Psoas muscle (tissue), 8 donors: ENCODE measurements around the gene AFF3. TPM values are rescaled to one million over a fixed set of nuclear protein-coding genes. Genes with fewer than 3 reads are reported as not detected.
"Not testable (repeated sequence)": the region's sequence is repeated elsewhere in the genome, so short reads cannot be mapped to it uniquely, and the experiment has no call there.

Experiments used
- ATAC-seq, 4 donors: fragments of 200-7000 bp; cut with Tn5 transposase; one replicate each; pipeline ENCODE4 v1.9.1; 2020; ENCODE audit warnings: moderate library complexity in 3 of 4, mild to moderate bottlenecking in 2 of 4
- DNase-seq, 2 donors: peaks; one replicate each; pipeline ENCODE4 v3.0.0-alpha.2; 2020
- H3K27ac ChIP-seq: fragments of 200-600 bp; one replicate; pipeline ENCODE4 v1.8.0; 2022
- H3K27me3 ChIP-seq, 3 donors: fragments of 200-600 bp in 1 of 3; one replicate each; pipeline versions ENCODE4 v1.6.1 to v1.8.0; 2013 to 2022; ENCODE audit warnings: low read length in 2 of 3, mild to moderate bottlenecking in 2 of 3, moderate library complexity in 1 of 3; ENCODE audit not compliant: insufficient read depth in 3 of 3
- H3K36me3 ChIP-seq, 2 donors: fragments of 200-600 bp in 1 of 2; one replicate each; pipeline versions ENCODE4 v1.6.1 to v1.8.0; 2013 to 2022; ENCODE audit warnings: low read depth in 1 of 2, mild to moderate bottlenecking in 1 of 2, moderate library complexity in 1 of 2; ENCODE audit not compliant: insufficient read depth in 1 of 2
- H3K4me1 ChIP-seq: fragments of 200-600 bp; one replicate; pipeline ENCODE4 v1.8.0; 2022
- H3K4me3 ChIP-seq: fragments of 200-600 bp; one replicate; pipeline ENCODE4 v1.8.0; 2022; ENCODE audit warnings: mild to moderate bottlenecking
- H3K9me3 ChIP-seq: fragments of 200-600 bp; one replicate; pipeline ENCODE4 v1.8.0; 2022
- WGBS, 3 donors: extraction: QIAGEN DNeasy Blood & Tissue Kit; methylation state at CpG; one replicate each; pipeline versions ENCODE4 v1.1.6 to v1.1.7; 2013; 5-methylcytosine and 5-hydroxymethylcytosine counted together
- intact Hi-C, 2 donors: fragments of 100-400 bp; cut with DNase I; formaldehyde crosslinking; loops; one replicate each; pipeline versions ENCODE4 v1.11.0 to v1.14.2; 2022
- polyA plus RNA-seq, 3 donors: library from polyadenylated mRNA; stranded (reverse); fragments of 200-250 nt; gene quantifications; one replicate each; pipeline ENCODE4 v1.2.3, GENCODE V29; 2013
- total RNA-seq, 4 donors: library from RNA; stranded (reverse); fragmentation: NEBNext Ultra II Directional in 2 of 4; extraction: Animal tissue kit (Norgen Biotek cat#: 25700) in 2 of 4; gene quantifications; one replicate each; pipeline versions ENCODE4 v1.2.1 to v1.2.4, GENCODE V29; 2021 to 2023
- TF ChIP-seq, protein P1 (sequence below): fragments of 200-600 bp; IDR thresholded peaks from one replicate; pipeline ENCODE4 v1.8.0; 2022; ENCODE audit warnings: antibody characterized with exemption
- donor health status: healthy with polysubstance abuse.
- donor health status: DM: no; HTN: no; CAD: no; lungs with moderate emphysema.
- donor health status: Bipolar disorder and iron deficiency.
- donor health status: healthy.
- donor health status: DM: yes; HTN: yes; CAD: no.
- donor health status: DM: no; HTN: no; CAD: no.
- donor health status: DM: no; HTN: no; CAD: no.
- donor health status: DM: yes; HTN: yes; CAD: no.

Gene AFF3
- total and polyA plus RNA-seq, 7 donors = 0.08 to 2.9 (median 0.44) TPM

DNA sequence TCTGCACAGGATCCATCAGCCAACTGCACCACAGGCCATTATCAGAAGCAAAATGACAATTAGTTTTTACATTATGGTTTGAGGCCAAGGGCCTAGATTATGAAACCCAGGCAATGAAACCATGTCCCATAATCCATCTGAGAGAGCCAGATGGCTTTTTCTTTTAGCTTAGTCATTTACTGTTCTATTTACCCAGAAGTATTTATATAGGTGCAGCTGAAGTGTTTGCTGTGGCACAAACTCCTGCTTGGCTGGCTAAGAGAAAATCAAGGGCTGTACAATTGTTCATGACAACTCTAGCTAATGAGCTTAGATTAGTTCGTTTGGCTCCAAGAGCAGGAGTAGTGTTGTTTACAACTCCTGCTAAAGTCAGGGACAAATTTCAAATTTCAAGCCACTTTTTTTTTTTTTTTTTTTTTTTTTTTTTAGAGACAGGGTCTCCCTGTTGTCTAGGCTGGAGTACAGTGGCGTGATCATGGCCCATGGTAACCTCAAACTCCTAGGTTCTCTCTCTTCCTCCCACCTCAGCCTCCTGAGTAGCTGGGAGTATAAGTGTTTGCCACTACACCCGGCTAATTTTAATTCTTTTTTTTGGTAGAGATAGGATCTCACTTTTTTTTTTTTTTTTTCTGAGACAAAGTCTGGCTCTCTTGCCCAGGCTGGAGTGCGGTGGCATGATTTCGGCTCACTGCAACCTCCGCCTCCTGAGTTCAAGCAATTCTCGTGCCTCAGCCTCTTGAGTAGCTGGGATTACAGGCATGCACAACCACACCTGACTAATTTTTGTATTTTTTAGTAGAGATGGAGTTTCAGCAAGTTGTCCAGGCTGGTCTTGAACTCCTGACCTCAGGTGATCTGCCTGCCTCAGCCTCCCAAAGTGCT lies 634.2 kb downstream of the AFF3 start:
- no peak for ATAC-seq

DNA sequence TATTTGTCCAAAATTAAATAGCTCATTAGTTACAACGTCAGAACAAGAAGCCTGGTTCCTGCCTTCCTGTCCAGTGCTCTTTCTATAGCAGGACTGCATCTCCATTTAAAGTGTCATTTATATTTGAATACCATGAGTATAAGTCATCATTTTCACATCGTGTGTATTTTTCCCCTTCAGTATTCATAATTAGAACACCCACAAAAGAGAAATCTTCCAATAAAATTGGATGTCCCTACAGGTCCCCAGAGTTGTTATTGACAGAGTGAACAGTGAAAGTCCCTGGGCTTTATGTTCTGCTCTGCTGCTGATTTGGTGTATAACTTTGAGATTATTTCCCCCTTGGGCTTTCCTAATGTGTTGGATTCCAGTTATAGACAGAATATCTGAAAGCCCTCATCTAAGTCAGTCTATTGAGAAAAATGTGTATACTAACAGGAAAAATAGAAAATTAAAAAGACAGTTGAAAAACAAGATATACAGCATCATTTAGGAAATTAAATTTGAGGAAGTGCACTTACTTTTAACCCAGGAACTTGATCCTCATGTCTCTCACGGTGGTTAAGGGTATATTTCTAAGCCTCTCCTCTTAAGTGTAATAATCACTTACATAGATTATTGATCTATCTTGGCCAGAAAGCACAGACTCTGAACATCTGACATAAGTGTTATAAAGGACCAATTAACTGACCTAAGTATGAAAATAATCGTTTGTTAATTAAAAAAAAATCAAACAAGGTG lies 637.4 kb downstream of the AFF3 start:
- TF ChIP-seq, protein P1, sequence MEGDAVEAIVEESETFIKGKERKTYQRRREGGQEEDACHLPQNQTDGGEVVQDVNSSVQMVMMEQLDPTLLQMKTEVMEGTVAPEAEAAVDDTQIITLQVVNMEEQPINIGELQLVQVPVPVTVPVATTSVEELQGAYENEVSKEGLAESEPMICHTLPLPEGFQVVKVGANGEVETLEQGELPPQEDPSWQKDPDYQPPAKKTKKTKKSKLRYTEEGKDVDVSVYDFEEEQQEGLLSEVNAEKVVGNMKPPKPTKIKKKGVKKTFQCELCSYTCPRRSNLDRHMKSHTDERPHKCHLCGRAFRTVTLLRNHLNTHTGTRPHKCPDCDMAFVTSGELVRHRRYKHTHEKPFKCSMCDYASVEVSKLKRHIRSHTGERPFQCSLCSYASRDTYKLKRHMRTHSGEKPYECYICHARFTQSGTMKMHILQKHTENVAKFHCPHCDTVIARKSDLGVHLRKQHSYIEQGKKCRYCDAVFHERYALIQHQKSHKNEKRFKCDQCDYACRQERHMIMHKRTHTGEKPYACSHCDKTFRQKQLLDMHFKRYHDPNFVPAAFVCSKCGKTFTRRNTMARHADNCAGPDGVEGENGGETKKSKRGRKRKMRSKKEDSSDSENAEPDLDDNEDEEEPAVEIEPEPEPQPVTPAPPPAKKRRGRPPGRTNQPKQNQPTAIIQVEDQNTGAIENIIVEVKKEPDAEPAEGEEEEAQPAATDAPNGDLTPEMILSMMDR = no peak
- Histone ChIP-seq H3K9me3 (no peaks in the 10 kb centered on the region), H3K4me3 (no peak overlapping the region), H3K36me3 (no peaks in the 10 kb centered on the region), H3K4me1 (no peaks in the 10 kb centered on the region), H3K27ac (no peak overlapping the region), H3K27me3 (no peaks in the 10 kb centered on the region)
- DNase-seq (no peak), ATAC-seq (no peak)
- 39 to 40% (median 40%) methylated on average over 4 of the region's 4 CpGs for WGBS, 3 donors
- intact Hi-C loops = no loop called here

More for the DNA sequence above, 634.2 kb downstream of the AFF3 start:
- WGBS, 3 donors = 90 to 95% (median 94%) methylated on average over 7 of the region's 7 CpGs
- TF ChIP-seq, protein P1 = no peak
- intact Hi-C loops = no loop called here
- H3K36me3 ChIP-seq = no peaks in the 10 kb centered on the region
- H3K27me3 ChIP-seq = no peaks in the 10 kb centered on the region
- no peaks in the 10 kb centered on the region for H3K9me3 ChIP-seq
- H3K4me3 ChIP-seq = no peak overlapping the region
- no peak overlapping the region for H3K27ac ChIP-seq
- peaks cover 11% of the 10 kb centered on the region for H3K4me1 ChIP-seq
- DNase-seq = no peak

DNA sequence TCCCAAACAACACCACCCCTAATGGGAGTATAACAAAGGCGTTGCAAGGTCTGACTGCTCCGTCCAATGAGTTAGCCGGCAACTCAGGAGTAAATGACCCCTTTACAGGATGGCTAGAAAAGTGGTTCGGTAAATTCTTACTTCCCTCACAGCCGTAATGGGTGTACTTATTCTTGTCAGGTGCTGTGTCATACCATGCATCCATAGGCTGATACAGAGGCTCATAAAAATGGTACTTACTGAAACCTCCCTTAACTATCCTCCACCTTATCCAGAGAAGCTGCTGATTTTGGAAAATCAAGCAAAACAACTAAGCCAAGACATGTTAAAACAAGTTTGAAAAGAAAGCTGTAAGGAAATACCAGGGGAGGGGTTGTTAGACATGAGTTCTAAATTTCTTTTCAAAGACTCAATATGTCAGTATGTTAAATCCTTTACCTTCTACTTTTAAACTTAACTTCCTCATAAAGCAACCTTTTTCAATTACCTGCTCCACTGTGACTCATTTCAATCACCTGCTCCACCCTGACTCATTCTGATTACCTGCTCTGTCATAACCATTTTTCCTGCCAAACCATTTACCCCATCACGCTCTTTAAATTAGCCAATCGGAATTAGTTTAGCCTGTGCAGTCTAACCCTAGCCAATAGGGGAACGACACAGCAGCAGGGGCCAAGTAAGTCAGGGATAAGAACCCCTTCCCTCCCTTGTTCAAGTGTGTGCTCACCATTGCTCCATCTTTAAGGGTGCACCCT lies 638.6 kb downstream of the AFF3 start:
- ATAC-seq, H3K4me3 ChIP-seq, H3K27ac ChIP-seq, H3K27me3 ChIP-seq, intact Hi-C loops, H3K36me3 ChIP-seq, DNase-seq, H3K9me3 ChIP-seq, H3K4me1 ChIP-seq: not testable (repeated sequence)
- WGBS, 3 donors = 84 to 90% (median 86%) methylated on average over 8 of the region's 8 CpGs

DNA sequence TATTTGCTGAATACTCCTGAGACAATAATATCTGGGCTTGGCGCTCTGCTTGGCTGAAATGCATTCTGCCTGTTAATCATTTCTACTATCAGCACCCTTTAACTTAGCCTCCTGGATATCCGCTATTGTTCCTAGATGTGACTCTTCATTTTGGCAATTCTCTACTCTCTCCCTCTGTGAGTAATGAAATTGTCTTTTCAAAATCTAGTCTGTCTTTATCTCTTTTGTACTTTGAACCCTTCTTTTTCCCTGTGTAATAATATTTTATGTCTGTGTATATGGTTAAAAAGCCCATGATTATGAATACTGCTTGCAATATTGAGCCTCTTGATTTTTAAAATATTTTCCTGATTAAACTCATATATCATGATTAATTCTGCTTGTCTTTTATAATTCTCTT lies 646.4 kb downstream of the AFF3 start:
- no peaks in the 10 kb centered on the region for H3K36me3 ChIP-seq

More for the DNA sequence above, 646.4 kb downstream of the AFF3 start:
- Histone ChIP-seq H3K27ac (no peak overlapping the region), H3K9me3 (no peaks in the 10 kb centered on the region), H3K4me1 (peaks cover under 1% of the 10 kb centered on the region), H3K27me3 (no peaks in the 10 kb centered on the region), H3K4me3 (no peak overlapping the region)
- no peak for DNase-seq
- ATAC-seq = no peak
- intact Hi-C loops = no loop called here
- TF ChIP-seq, protein P1 = no peak
- 89 to 92% (median 92%) methylated on average over 2 of the region's 2 CpGs for WGBS, 3 donors

Other genes with a start within 250 kb of the AFF3 start
- gene LONRF2, start 179.9 kb upstream of the AFF3 start, total RNA-seq = 10 to 100 TPM in 1 of 4 donors, 1 to 10 TPM in 3; 5.2 to 11.5 (median 7.3) TPM
- gene LONRF2, start 179.9 kb upstream of the AFF3 start, polyA plus RNA-seq = 1 to 10 TPM in 1 of 3 donors, under 1 TPM in 2; 0.22 to 5.7 (median 0.65) TPM